ENCODE data around the gene PEAK1.

DNA sequence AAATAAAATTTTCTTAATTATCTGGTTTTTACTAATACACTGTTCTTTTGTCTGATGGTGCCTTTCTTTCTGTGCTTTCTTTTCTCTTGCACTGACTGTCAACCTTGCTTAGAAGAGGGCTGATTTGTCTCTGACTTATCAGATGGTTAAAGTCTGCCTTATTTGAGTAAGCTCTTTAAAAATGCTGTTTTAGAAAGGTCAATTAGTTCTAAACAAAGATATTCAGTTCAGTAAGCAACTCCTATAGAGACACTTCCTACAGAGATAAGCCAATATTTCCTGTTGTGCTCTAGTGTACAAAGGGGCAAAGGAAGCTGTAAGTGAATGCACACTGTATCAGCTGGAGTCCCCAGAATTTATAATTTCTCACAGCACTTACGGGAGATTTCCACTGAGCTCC lies 195.6 kb downstream of the PEAK1 start:
- TF ChIP-seq, protein P1, sequence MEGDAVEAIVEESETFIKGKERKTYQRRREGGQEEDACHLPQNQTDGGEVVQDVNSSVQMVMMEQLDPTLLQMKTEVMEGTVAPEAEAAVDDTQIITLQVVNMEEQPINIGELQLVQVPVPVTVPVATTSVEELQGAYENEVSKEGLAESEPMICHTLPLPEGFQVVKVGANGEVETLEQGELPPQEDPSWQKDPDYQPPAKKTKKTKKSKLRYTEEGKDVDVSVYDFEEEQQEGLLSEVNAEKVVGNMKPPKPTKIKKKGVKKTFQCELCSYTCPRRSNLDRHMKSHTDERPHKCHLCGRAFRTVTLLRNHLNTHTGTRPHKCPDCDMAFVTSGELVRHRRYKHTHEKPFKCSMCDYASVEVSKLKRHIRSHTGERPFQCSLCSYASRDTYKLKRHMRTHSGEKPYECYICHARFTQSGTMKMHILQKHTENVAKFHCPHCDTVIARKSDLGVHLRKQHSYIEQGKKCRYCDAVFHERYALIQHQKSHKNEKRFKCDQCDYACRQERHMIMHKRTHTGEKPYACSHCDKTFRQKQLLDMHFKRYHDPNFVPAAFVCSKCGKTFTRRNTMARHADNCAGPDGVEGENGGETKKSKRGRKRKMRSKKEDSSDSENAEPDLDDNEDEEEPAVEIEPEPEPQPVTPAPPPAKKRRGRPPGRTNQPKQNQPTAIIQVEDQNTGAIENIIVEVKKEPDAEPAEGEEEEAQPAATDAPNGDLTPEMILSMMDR (tag by site-specific recombination; IDR thresholded peaks at IDR 0.05), result no peak
- TF ChIP-seq ZNF274 (IDR thresholded peaks at IDR 0.05; ENCODE audit: low read length) (no peak), ZNF274 (tag by site-specific recombination; IDR thresholded peaks at IDR 0.05; ENCODE audit: borderline replicate concordance) (no peak), YY1 (tag by site-specific recombination; IDR thresholded peaks at IDR 0.05) (no peak), ZNF354C (tag by site-specific recombination; IDR thresholded peaks at IDR 0.05; ENCODE audit: borderline replicate concordance, low read depth) (no peak), REPIN1 (tag by site-specific recombination; IDR thresholded peaks at IDR 0.05; ENCODE audit: low read depth) (no peak), ZFHX2 (tag by site-specific recombination; conservative IDR thresholded peaks at IDR 0.05) (no peak)

Data from HEK293 (cell line).